Right lobe of liver (tissue), 6 donors: ENCODE measurements around the gene UGP2. TPM values are rescaled to one million over a fixed set of nuclear protein-coding genes. Genes with fewer than 3 reads are reported as not detected.
A peak's percentile ranks its signal among the peaks of the same experiment; 100 is the strongest.

Source experiments
- ATAC-seq, 4 donors: fragments of 200-7000 bp; cut with Tn5 transposase; one replicate each; pipeline ENCODE4 v1.9.1; 2020; ENCODE audit warnings: mild to moderate bottlenecking in 4 of 4, moderate library complexity in 4 of 4
- DNase-seq, 3 donors: peaks; one replicate each; pipeline ENCODE4 v3.0.0-alpha.2; 2020
- H3K27ac ChIP-seq, 3 donors: fragments of 200-600 bp; one replicate each; pipeline ENCODE4 v1.8.0; 2022
- H3K27me3 ChIP-seq, 2 donors: fragments of 200-600 bp; one replicate each; pipeline ENCODE4 v1.8.0; 2022
- H3K36me3 ChIP-seq, 4 donors: fragments of 200-600 bp; sonication (generic) in 1 of 4; one replicate each; pipeline versions ENCODE4 v1.5.1 to v1.8.0; 2017 to 2022; ENCODE audit warnings: control low read depth in 1 of 4
- H3K4me1 ChIP-seq, 4 donors: fragments of 200-600 bp; sonication (generic) in 1 of 4; one replicate each; pipeline versions ENCODE4 v1.5.1 to v1.8.0; 2017 to 2022; ENCODE audit warnings: control low read depth in 1 of 4
- H3K4me3 ChIP-seq, 3 donors: fragments of 200-600 bp; one replicate each; pipeline ENCODE4 v1.8.0; 2022
- H3K9me3 ChIP-seq, 4 donors: fragments of 200-600 bp; sonication (generic) in 1 of 4; one replicate each; pipeline versions ENCODE4 v1.5.1 to v1.8.0; 2017 to 2022; ENCODE audit warnings: control low read depth in 1 of 4
- CTCF ChIP-seq, 4 donors: fragments of 200-600 bp in 3 of 4; fragments of 450-650 bp in 1 of 4; IDR thresholded peaks; one replicate each; pipeline versions ENCODE4 v1.5.1 to v1.8.0; 2016 to 2022; ENCODE audit warnings: antibody characterized with exemption in 4 of 4, mild to moderate bottlenecking in 2 of 4
- POLR2A ChIP-seq: fragments of 450-650 bp; IDR thresholded peaks from one replicate; pipeline ENCODE4 v1.6.1; 2017; ENCODE audit warnings: antibody characterized with exemption, mild to moderate bottlenecking
- WGBS: methylation state at CpG from one replicate; pipeline ENCODE4 v1.1.6; 2018; ENCODE audit warnings: low coverage, low lambda C conversion rate; ENCODE audit not compliant: insufficient coverage; ENCODE audit errors: missing lambda C conversion rate; 5-methylcytosine and 5-hydroxymethylcytosine counted together
- intact Hi-C, 2 donors: fragments of 100-400 bp; cut with DNase I; formaldehyde crosslinking; loops; one replicate each; pipeline versions ENCODE4 v1.11.2 to v1.14.1; 2022
- total RNA-seq, 6 experiments: library from RNA; depleted of rRNA in 2 of 6; stranded (reverse); fragments of >200 nt in 2 of 6; fragmentation: NEBNext Ultra II Directional in 3 of 6; extraction: Animal tissue kit (Norgen Biotek cat#: 25700) in 3 of 6; gene quantifications; one replicate each; pipeline versions ENCODE4 v1.1.0 to v1.2.4, GENCODE V29; 2016 to 2023
- donor health status: DM: no; HTN: yes; CAD: no.
- donor health status: DM: no; HTN: no; CAD: no.
- donor health status: DM: no; HTN: no; CAD: no.
- donor health status: DM: no; HTN: yes; CAD: no.
- donor health status: DM: no; HTN: yes; CAD: no.

The UGP2 gene
- total RNA-seq, 6 experiments from 2014 or later, result 276 to 691 (median 425) TPM

- no peak overlapping the region for H3K27ac ChIP-seq
- TF ChIP-seq POLR2A (no peak), CTCF (IDR thresholded peaks at IDR 0.05) (no peak)
- peaks cover 0 to 68% (median 22%) of the 10 kb centered on the region in 4 donors for H3K36me3 ChIP-seq
- 79% methylated on average over 3 of the region's 3 CpGs for WGBS
- ATAC-seq, result peak in 2 of 4 donors; percentile 7 to 29
- no peaks in the 10 kb centered on the region for H3K9me3 ChIP-seq
- no peak for DNase-seq
- no peaks in the 10 kb centered on the region for H3K27me3 ChIP-seq
- peaks cover 0 to 35% (median 9%) of the 10 kb centered on the region in 4 donors for H3K4me1 ChIP-seq
- intact Hi-C loops, result no loop called here
- H3K4me3 ChIP-seq, result no peak overlapping the region
Observed at GRCh38 chr2:63875559-63876245, 34.0 kb downstream of the UGP2 start.

- peaks cover 0 to 75% (median 22%) of the 10 kb centered on the region in 4 donors for H3K36me3 ChIP-seq
- H3K27me3 ChIP-seq, result no peaks in the 10 kb centered on the region
- ATAC-seq (no peak), DNase-seq (no peak)
- no peak overlapping the region for H3K27ac ChIP-seq
- H3K9me3 ChIP-seq, result no peaks in the 10 kb centered on the region
- 77% methylated on average over 5 of the region's 5 CpGs for WGBS
- intact Hi-C loops, result no loop called here
- H3K4me3 ChIP-seq, result no peak overlapping the region
- peaks cover 0 to 29% (median 8%) of the 10 kb centered on the region in 4 donors for H3K4me1 ChIP-seq
- TF ChIP-seq CTCF (IDR thresholded peaks at IDR 0.05) (no peak), POLR2A (no peak)
Observed at GRCh38 chr2:63876311-63876710, 34.6 kb downstream of the UGP2 start.

GRCh38 chr2:63878486-63878885 is 36.8 kb downstream of the UGP2 start:
- Histone ChIP-seq H3K27ac (no peak overlapping the region), H3K9me3 (no peaks in the 10 kb centered on the region), H3K4me1 (peaks cover 0 to 9% (median 3%) of the 10 kb centered on the region in 4 donors), H3K4me3 (no peak overlapping the region), H3K36me3 (peaks cover 4 to 79% (median 30%) of the 10 kb centered on the region in 4 donors), H3K27me3 (no peaks in the 10 kb centered on the region)
- DNase-seq (no peak), ATAC-seq (no peak)
- TF ChIP-seq POLR2A (no peak), CTCF (IDR thresholded peaks at IDR 0.05) (no peak)
- whole genome bisulfite sequencing, result 24% methylated on average over 1 of the region's 1 CpG
- intact Hi-C loops, result no loop called here

- whole genome bisulfite sequencing, result 100% methylated on average over 2 of the region's 2 CpGs
- no peak overlapping the region for H3K27ac ChIP-seq
- H3K4me3 ChIP-seq, result no peak overlapping the region
- intact Hi-C loops, result loop anchor here in 1 of 2 donors (10.0 kb wide), 1 partner anchor 185 kb away; no protein-coding TSS in a partner anchor
- peaks cover 0 to 6% (median 2%) of the 10 kb centered on the region in 4 donors for H3K4me1 ChIP-seq
- no peak for DNase-seq
- no peak for TF ChIP-seq POLR2A
- no peak for TF ChIP-seq CTCF (IDR thresholded peaks at IDR 0.05)
- H3K36me3 ChIP-seq, result peaks cover 0 to 84% (median 30%) of the 10 kb centered on the region in 4 donors
- ATAC-seq, result no peak
- no peaks in the 10 kb centered on the region for H3K27me3 ChIP-seq
- H3K9me3 ChIP-seq, result no peaks in the 10 kb centered on the region
Observed at GRCh38 chr2:63879876-63880433, 38.3 kb downstream of the UGP2 start.
